ENCODE results near the gene ABTB2. TPM values are rescaled to one million over a fixed set of nuclear protein-coding genes. Genes with fewer than 3 reads are reported as not detected.
"Not testable (repeated sequence)": the region's sequence is repeated elsewhere in the genome, so short reads cannot be mapped to it uniquely, and the experiment has no call there.

The ABTB2 gene
- total and polyA plus RNA-seq, 7 experiments from 2014 or later = 0.03 to 5.3 (median 0.26) TPM

DNA sequence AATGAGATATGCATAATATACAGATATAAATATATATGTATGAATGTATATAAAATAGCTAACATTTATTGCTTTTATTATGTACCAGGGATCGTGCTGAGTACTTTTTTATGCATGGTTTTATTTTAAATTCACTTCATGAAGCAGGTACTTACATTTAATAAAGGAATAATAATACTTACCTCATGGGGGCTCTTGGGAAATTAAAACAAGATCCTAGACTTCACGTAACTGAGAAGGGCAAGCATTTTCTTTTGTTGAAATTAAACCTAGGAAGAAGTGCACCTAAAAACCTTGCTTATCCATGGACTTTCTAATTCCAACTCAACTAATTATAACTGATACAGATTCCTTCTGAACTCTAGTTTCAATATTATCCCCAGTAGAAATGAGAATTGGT lies 40.0 kb upstream of the ABTB2 start:
- H3K4me3 Mint-ChIP-seq = no peak overlapping the region
- ATAC-seq (no peak), DNase-seq (no peak)
- Histone ChIP-seq H3K4me1 (ENCODE audit: control insufficient read depth in 2 of 2, insufficient read depth in 2 of 2, low read length in 2 of 2) (no peaks in the 10 kb centered on the region), H3K27me3 (ENCODE audit: control insufficient read depth in 2 of 2, insufficient read depth in 2 of 2, low read length in 2 of 2) (no peaks in the 10 kb centered on the region), H3K27ac (ENCODE audit: low read depth, low read length) (no peak overlapping the region), H3K9me3 (ENCODE audit: control insufficient read depth in 2 of 3, low read length in 3 of 3) (peaks cover 0 to 7% (median 0%) of the 10 kb centered on the region in 3 experiments), H3K36me3 (ENCODE audit: control insufficient read depth in 2 of 3, insufficient read depth in 3 of 3, low read length in 3 of 3) (no peaks in the 10 kb centered on the region), H3K4me3 (ENCODE audit: low read length) (no peak overlapping the region)
- ChIA-PET CTCF (no interaction called here), POLR2A (no interaction called here)
- peaks cover 0 to 14% (median 10%) of the 10 kb centered on the region in 5 donors for H3K36me3 Mint-ChIP-seq
- no peak overlapping the region for H3K27ac Mint-ChIP-seq
- H3K4me1 Mint-ChIP-seq = no peaks in the 10 kb centered on the region
- peaks cover 10 to 34% (median 15%) of the 10 kb centered on the region in 5 donors for H3K27me3 Mint-ChIP-seq
- intact Hi-C loops (cut with micrococcal nuclease) = no loop called here
- peaks cover 4 to 25% (median 15%) of the 10 kb centered on the region in 11 donors for H3K9me3 Mint-ChIP-seq

DNA sequence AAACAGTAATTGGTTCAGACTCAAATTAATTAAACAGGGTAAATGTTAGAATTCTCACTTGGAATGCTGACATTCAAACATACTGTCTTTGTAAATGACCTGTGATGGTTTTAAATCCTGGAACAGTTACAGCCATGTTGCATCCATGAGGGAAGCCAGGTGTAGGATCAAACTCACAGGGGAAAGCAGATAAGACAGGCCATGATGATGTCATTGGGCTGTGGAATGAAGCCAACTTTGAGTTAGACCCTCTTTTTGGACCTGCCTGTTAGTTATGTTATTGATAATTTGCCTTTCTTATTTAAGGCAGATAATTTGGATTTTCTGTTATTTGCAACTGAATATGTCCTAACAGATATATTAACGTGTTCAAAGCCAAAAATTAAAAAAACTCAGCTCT lies 39.3 kb upstream of the ABTB2 start:
- ChIA-PET CTCF (no interaction called here), POLR2A (no interaction called here)
- H3K4me3 Mint-ChIP-seq = no peak overlapping the region
- Histone ChIP-seq H3K4me1 (ENCODE audit: control insufficient read depth in 2 of 2, insufficient read depth in 2 of 2, low read length in 2 of 2) (no peaks in the 10 kb centered on the region), H3K27ac (ENCODE audit: low read depth, low read length) (no peak overlapping the region), H3K9me3 (ENCODE audit: control insufficient read depth in 2 of 3, low read length in 3 of 3) (peaks cover 0 to 7% (median 0%) of the 10 kb centered on the region in 3 experiments), H3K27me3 (ENCODE audit: control insufficient read depth in 2 of 2, insufficient read depth in 2 of 2, low read length in 2 of 2) (no peaks in the 10 kb centered on the region), H3K36me3 (ENCODE audit: control insufficient read depth in 2 of 3, insufficient read depth in 3 of 3, low read length in 3 of 3) (no peaks in the 10 kb centered on the region), H3K4me3 (ENCODE audit: low read length) (no peak overlapping the region)
- peaks cover 0 to 16% (median 13%) of the 10 kb centered on the region in 5 donors for H3K36me3 Mint-ChIP-seq
- ATAC-seq (no peak), DNase-seq (no peak)
- H3K27ac Mint-ChIP-seq = no peak overlapping the region
- H3K4me1 Mint-ChIP-seq = no peaks in the 10 kb centered on the region
- peaks cover 17 to 36% (median 18%) of the 10 kb centered on the region in 5 donors for H3K27me3 Mint-ChIP-seq
- intact Hi-C loops (cut with micrococcal nuclease) = no loop called here
- peaks cover 8 to 28% (median 18%) of the 10 kb centered on the region in 11 donors for H3K9me3 Mint-ChIP-seq

DNA sequence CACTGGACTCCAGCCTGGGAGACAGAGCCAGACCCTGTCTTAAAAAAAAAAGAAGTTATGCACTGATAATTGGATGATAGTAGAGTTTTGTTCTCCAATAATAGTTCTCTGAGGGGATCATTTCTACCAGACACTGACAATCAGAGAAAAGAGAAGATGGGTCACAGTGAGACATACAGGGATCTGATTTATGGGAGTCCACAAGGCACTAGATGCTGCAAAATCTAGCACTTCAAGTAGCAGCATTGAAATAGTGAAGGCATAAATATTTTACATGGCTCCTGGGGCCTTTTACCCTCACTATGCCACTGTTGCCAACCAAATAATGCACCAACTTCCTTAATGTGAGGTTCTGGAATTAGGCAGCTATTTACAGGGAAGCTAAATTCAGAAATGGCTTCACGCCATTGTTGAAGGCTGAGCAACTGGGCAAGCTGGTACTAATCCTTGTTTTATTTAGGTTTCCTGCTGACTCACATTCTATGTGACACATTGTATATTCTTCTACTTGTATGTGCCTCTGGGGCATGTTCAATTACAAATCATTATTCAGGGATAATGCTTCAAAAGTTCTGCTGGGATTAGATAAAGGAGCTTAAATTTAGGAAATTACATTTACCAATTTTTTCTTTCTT lies 38.2 kb upstream of the ABTB2 start:
- DNase-seq (no peak), ATAC-seq (no peak)
- ChIA-PET POLR2A (no interaction called here), CTCF (no interaction called here)
- Histone ChIP-seq H3K4me1 (ENCODE audit: control insufficient read depth in 2 of 2, insufficient read depth in 2 of 2, low read length in 2 of 2) (no peaks in the 10 kb centered on the region), H3K9me3 (ENCODE audit: control insufficient read depth in 2 of 3, low read length in 3 of 3) (peaks cover 0 to 7% (median 0%) of the 10 kb centered on the region in 3 experiments), H3K36me3 (ENCODE audit: control insufficient read depth in 2 of 3, insufficient read depth in 3 of 3, low read length in 3 of 3) (no peaks in the 10 kb centered on the region), H3K27me3 (ENCODE audit: control insufficient read depth in 2 of 2, insufficient read depth in 2 of 2, low read length in 2 of 2) (no peaks in the 10 kb centered on the region), H3K4me3 (ENCODE audit: low read length) (no peak overlapping the region), H3K27ac (ENCODE audit: low read depth, low read length) (no peak overlapping the region)
- intact Hi-C loops (cut with micrococcal nuclease) = no loop called here
- H3K27ac Mint-ChIP-seq = no peak overlapping the region
- no peak overlapping the region for H3K4me3 Mint-ChIP-seq
- H3K27me3 Mint-ChIP-seq = peaks cover 22 to 36% (median 26%) of the 10 kb centered on the region in 5 donors
- H3K9me3 Mint-ChIP-seq = peaks cover 8 to 30% (median 19%) of the 10 kb centered on the region in 11 donors
- H3K4me1 Mint-ChIP-seq = no peaks in the 10 kb centered on the region
- H3K36me3 Mint-ChIP-seq = peaks cover 0 to 16% (median 13%) of the 10 kb centered on the region in 5 donors

DNA sequence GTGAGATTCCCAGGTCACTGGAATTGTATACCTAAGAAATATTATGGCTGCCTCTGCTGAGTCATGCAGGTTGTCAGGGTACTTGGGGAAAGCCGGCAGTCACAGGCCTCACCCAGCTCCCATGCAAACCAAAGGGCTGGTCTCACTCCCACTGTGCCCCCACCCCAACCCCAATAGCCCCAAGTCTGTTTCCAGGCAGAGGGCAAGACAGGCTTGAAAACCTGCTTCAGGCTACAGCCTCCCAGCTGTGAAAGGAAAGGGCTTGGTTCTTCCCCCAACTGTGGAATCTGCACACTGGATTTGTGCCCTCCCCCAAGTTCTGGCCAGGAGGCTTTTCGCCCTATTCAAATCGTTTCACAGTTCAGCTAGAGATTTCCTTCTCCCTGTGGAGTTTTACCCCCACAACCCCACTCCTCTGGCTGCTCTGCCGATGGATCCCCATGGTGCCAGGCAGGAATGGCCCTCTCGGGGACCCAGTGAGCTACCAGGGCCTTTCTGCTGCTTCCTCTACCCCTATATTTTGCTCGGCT lies 37.0 kb upstream of the ABTB2 start:
- POLR2A ChIA-PET = no interaction called here
- Histone ChIP-seq H3K4me1 (ENCODE audit: control insufficient read depth in 2 of 2, insufficient read depth in 2 of 2, low read length in 2 of 2) (no peaks in the 10 kb centered on the region), H3K27me3 (ENCODE audit: control insufficient read depth in 2 of 2, insufficient read depth in 2 of 2, low read length in 2 of 2) (no peaks in the 10 kb centered on the region), H3K27ac (ENCODE audit: low read depth, low read length) (no peak overlapping the region), H3K4me3 (ENCODE audit: low read length) (no peak overlapping the region), H3K9me3 (ENCODE audit: control insufficient read depth in 2 of 3, low read length in 3 of 3) (peaks cover 0 to 7% (median 0%) of the 10 kb centered on the region in 3 experiments), H3K36me3 (ENCODE audit: control insufficient read depth in 2 of 3, insufficient read depth in 3 of 3, low read length in 3 of 3) (no peaks in the 10 kb centered on the region)
- Mint-ChIP-seq H3K36me3 (peaks cover 0 to 16% (median 13%) of the 10 kb centered on the region in 5 donors), H3K27ac (no peak overlapping the region), H3K4me3 (no peak overlapping the region), H3K4me1 (no peaks in the 10 kb centered on the region), H3K9me3 (peaks cover 8 to 30% (median 19%) of the 10 kb centered on the region in 11 donors), H3K27me3 (peaks cover 20 to 38% (median 24%) of the 10 kb centered on the region in 5 donors)
- DNase-seq (no peak), ATAC-seq (no peak)
- CTCF ChIA-PET = no interaction called here
- intact Hi-C loops (cut with micrococcal nuclease) = no loop called here

DNA sequence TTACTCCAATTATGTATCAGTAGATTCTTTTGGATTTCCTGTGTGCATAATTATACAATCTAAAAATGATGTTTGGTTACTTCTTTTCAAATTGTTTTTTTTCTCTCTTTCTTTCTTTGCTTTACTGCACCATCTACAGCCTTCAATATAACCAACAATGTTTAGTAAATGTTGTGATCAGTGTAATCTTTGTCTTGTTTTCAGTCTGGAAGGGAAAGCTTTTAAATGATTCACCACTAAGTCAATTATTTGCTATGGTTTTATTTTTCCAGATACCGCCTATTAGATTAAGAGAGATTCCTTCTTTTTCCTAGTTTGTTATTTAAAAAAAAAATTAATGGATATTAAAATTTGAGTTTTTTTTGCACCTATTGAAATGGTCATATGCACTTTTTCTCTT lies 29.8 kb upstream of the ABTB2 start:
- Histone ChIP-seq H3K27me3 (ENCODE audit: control insufficient read depth in 2 of 2, insufficient read depth in 2 of 2, low read length in 2 of 2) (no peaks in the 10 kb centered on the region), H3K9me3 (ENCODE audit: control insufficient read depth in 2 of 3, low read length in 3 of 3) (no peaks in the 10 kb centered on the region), H3K36me3 (ENCODE audit: control insufficient read depth in 2 of 3, insufficient read depth in 3 of 3, low read length in 3 of 3) (no peaks in the 10 kb centered on the region), H3K4me3 (ENCODE audit: low read length) (no peak overlapping the region), H3K4me1 (ENCODE audit: control insufficient read depth in 2 of 2, insufficient read depth in 2 of 2, low read length in 2 of 2) (no peaks in the 10 kb centered on the region), H3K27ac (ENCODE audit: low read depth, low read length) (no peak overlapping the region)
- H3K4me3 Mint-ChIP-seq = no peak overlapping the region
- peaks cover 0 to 7% (median 2%) of the 10 kb centered on the region in 11 donors for H3K9me3 Mint-ChIP-seq
- peaks cover 3 to 41% (median 11%) of the 10 kb centered on the region in 5 donors for H3K27me3 Mint-ChIP-seq
- H3K27ac Mint-ChIP-seq = no peak overlapping the region
- POLR2A ChIA-PET = no interaction called here
- peaks cover 0 to 5% (median 0%) of the 10 kb centered on the region in 7 donors for H3K4me1 Mint-ChIP-seq
- peaks cover 0 to 2% (median 0%) of the 10 kb centered on the region in 5 donors for H3K36me3 Mint-ChIP-seq
- CTCF ChIA-PET = no interaction called here
- DNase-seq (no peak), ATAC-seq (no peak)
- intact Hi-C loops (cut with micrococcal nuclease) = no loop called here

DNA sequence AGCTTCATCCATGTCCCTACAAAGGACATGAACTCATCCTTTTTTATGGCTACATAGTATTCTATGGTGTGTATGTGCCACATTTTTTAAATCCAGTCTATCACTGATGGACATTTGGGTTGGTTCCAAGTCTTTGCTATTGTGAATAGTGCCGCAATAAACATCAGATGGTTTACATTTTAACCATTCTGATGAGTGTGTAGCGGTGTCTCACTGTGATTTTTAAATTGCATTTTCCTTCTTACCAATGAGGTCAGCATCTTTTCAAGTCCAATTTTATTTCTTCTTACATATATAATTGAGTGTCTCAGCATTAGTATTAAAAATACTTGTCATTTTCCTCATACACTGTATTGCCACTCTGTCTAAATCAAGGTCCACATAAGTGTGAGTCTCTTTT lies 28.5 kb upstream of the ABTB2 start:
- H3K4me1 Mint-ChIP-seq; intact Hi-C loops (cut with micrococcal nuclease); H3K27me3 ChIP-seq (ENCODE audit: control insufficient read depth in 2 of 2, insufficient read depth in 2 of 2, low read length in 2 of 2); H3K4me3 ChIP-seq (ENCODE audit: low read length); H3K27ac Mint-ChIP-seq; H3K4me1 ChIP-seq (ENCODE audit: control insufficient read depth in 2 of 2, insufficient read depth in 2 of 2, low read length in 2 of 2); ATAC-seq; H3K36me3 Mint-ChIP-seq; POLR2A ChIA-PET; H3K9me3 Mint-ChIP-seq; H3K4me3 Mint-ChIP-seq; H3K9me3 ChIP-seq (ENCODE audit: control insufficient read depth in 2 of 3, low read length in 3 of 3); H3K27ac ChIP-seq (ENCODE audit: low read depth, low read length); H3K36me3 ChIP-seq (ENCODE audit: control insufficient read depth in 2 of 3, insufficient read depth in 3 of 3, low read length in 3 of 3); DNase-seq: not testable (repeated sequence)
- H3K27me3 Mint-ChIP-seq = peaks cover 0 to 38% (median 3%) of the 10 kb centered on the region in 5 donors
- CTCF ChIA-PET = interaction anchor here (0.6 kb wide), 1 partner anchor 1100 kb away, joined by 3 read pairs; no protein-coding TSS in a partner anchor
